ENCODE measurements around the gene OPTN. TPM values are rescaled to one million over a fixed set of nuclear protein-coding genes. Genes with fewer than 3 reads are reported as not detected.

OPTN gene
- total RNA-seq, 2 experiments from 2014 or later, result 86.8 to 99.6 TPM

DNA sequence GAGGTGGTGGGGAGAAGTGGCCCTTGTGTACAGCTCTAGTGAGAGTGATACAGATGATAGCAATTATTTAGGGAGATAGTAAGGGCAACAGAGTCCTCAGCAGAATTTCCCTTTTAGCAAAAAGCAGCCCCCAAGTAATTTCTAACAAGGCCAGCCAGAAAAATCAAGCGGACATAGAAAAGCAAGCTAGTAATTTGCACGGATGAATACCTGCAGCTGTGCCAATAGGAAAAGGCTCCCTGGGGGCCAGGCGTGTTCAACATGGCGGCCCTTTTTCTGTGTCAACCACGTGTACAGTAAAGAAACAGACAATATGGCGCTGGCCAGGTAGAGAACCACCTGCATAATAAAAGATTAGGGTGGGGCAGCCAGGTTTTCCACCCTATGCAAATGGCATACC is 68.8 kb downstream of the OPTN start:
- H3K4me1 Mint-ChIP-seq (ENCODE audit: low read depth), result no peaks in the 10 kb centered on the region
- Histone ChIP-seq H3K27ac (ENCODE audit: low read depth in 1 of 2, low read length in 2 of 2) (no peak overlapping the region), H3K9me3 (ENCODE audit: control insufficient read depth in 1 of 2, insufficient read depth in 1 of 2, low read length in 2 of 2) (no peaks in the 10 kb centered on the region), H3K4me3 (ENCODE audit: low read length) (no peak overlapping the region), H3K4me1 (ENCODE audit: insufficient read depth, low read length) (no peaks in the 10 kb centered on the region), H3K27me3 (ENCODE audit: control insufficient read depth in 1 of 2, insufficient read depth in 2 of 2, low read length in 2 of 2) (no peaks in the 10 kb centered on the region), H3K36me3 (ENCODE audit: insufficient read depth, low read length) (no peaks in the 10 kb centered on the region)
- POLR2A ChIA-PET, result no interaction called here
- CTCF ChIA-PET, result no interaction called here
- H3K27me3 Mint-ChIP-seq, result no peaks in the 10 kb centered on the region
- intact Hi-C loops (cut with DNase I, micrococcal nuclease), result loop anchor here in 1 of 2 experiments (10.0 kb wide), 1 partner anchor 416 kb away; the partner anchor contains the start of gene PRPF18
- H3K4me3 Mint-ChIP-seq, result no peak overlapping the region
- TF ChIP-seq, protein P1, sequence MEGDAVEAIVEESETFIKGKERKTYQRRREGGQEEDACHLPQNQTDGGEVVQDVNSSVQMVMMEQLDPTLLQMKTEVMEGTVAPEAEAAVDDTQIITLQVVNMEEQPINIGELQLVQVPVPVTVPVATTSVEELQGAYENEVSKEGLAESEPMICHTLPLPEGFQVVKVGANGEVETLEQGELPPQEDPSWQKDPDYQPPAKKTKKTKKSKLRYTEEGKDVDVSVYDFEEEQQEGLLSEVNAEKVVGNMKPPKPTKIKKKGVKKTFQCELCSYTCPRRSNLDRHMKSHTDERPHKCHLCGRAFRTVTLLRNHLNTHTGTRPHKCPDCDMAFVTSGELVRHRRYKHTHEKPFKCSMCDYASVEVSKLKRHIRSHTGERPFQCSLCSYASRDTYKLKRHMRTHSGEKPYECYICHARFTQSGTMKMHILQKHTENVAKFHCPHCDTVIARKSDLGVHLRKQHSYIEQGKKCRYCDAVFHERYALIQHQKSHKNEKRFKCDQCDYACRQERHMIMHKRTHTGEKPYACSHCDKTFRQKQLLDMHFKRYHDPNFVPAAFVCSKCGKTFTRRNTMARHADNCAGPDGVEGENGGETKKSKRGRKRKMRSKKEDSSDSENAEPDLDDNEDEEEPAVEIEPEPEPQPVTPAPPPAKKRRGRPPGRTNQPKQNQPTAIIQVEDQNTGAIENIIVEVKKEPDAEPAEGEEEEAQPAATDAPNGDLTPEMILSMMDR (IDR thresholded peaks at IDR 0.05), result no peak
- no peaks in the 10 kb centered on the region for H3K36me3 Mint-ChIP-seq (ENCODE audit: low read depth)
- ATAC-seq (ENCODE audit: poor library complexity) (no peak), DNase-seq (no peak)
- H3K27ac Mint-ChIP-seq, result no peak overlapping the region
- H3K9me3 Mint-ChIP-seq, result no peaks in the 10 kb centered on the region

DNA sequence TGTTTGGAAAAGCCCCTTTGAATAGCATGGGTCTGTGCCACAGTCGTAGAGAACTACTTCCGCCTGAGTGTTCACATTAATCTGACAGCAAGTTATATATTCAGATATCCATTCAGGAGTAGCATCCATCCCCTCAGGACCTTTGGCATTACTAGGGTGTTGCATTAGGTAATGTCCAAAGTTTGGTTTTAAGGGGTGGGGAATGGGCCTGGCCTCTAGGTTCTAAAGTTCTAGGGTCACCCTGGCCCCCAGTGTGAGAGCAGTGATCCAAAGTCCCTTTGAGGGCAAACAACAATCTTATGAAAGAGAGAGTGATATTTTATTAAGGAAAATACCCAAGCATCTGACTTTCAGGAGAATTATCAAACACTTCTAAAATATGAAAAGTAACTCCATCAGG is 73.7 kb downstream of the OPTN start:
- no peak for DNase-seq
- no peaks in the 10 kb centered on the region for H3K36me3 ChIP-seq (ENCODE audit: insufficient read depth, low read length)
- Mint-ChIP-seq H3K4me1 (ENCODE audit: low read depth) (no peaks in the 10 kb centered on the region), H3K36me3 (ENCODE audit: low read depth) (no peaks in the 10 kb centered on the region), H3K27ac (no peak overlapping the region), H3K9me3 (no peaks in the 10 kb centered on the region), H3K4me3 (no peak overlapping the region), H3K27me3 (no peaks in the 10 kb centered on the region)
- no peak for ATAC-seq (ENCODE audit: poor library complexity)
- CTCF ChIA-PET, result no interaction called here
- H3K4me3 ChIP-seq (ENCODE audit: low read length), result no peak overlapping the region
- intact Hi-C loops (cut with DNase I, micrococcal nuclease), result no loop called here
- no peaks in the 10 kb centered on the region for H3K4me1 ChIP-seq (ENCODE audit: insufficient read depth, low read length)
- POLR2A ChIA-PET, result no interaction called here
- no peaks in the 10 kb centered on the region for H3K9me3 ChIP-seq (ENCODE audit: control insufficient read depth in 1 of 2, insufficient read depth in 1 of 2, low read length in 2 of 2)
- TF ChIP-seq, protein P1 (IDR thresholded peaks at IDR 0.05), result no peak
- H3K27me3 ChIP-seq (ENCODE audit: control insufficient read depth in 1 of 2, insufficient read depth in 2 of 2, low read length in 2 of 2), result no peaks in the 10 kb centered on the region
- H3K27ac ChIP-seq (ENCODE audit: low read depth in 1 of 2, low read length in 2 of 2), result no peak overlapping the region

DNA sequence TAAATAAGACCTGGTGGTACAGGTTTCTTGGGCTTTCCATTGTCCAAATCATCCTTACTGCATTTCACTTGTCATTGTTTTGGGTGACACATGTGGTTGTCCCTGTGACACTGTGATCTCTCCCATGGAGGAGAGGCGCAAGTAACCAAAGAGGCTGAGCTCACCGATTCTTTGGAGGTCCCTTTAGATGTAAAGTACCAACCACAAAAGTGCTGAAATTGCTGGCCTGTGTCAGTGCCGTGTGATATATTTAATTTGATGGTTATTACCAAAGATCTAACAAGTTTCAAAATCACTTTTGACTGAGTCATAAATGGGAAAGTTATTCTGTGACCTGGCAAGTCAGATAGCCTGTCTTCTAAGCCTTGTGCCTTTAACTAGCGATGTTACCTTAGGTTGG is 80.8 kb downstream of the OPTN start:
- H3K4me3 ChIP-seq (ENCODE audit: low read length), result no peak overlapping the region
- DNase-seq, result no peak
- H3K27me3 ChIP-seq (ENCODE audit: control insufficient read depth in 1 of 2, insufficient read depth in 2 of 2, low read length in 2 of 2), result no peaks in the 10 kb centered on the region
- Mint-ChIP-seq H3K4me1 (ENCODE audit: low read depth) (no peaks in the 10 kb centered on the region), H3K27me3 (no peaks in the 10 kb centered on the region), H3K4me3 (no peak overlapping the region), H3K27ac (no peak overlapping the region), H3K36me3 (ENCODE audit: low read depth) (no peaks in the 10 kb centered on the region), H3K9me3 (no peaks in the 10 kb centered on the region)
- POLR2A ChIA-PET, result no interaction called here
- H3K27ac ChIP-seq (ENCODE audit: low read depth in 1 of 2, low read length in 2 of 2), result no peak overlapping the region
- no peak for ATAC-seq (ENCODE audit: poor library complexity)
- no peaks in the 10 kb centered on the region for H3K36me3 ChIP-seq (ENCODE audit: insufficient read depth, low read length)
- CTCF ChIA-PET, result interaction anchor here (0.6 kb wide), 1 partner anchor 137 kb away, joined by 3 read pairs; no protein-coding TSS in a partner anchor
- TF ChIP-seq, protein P1 (IDR thresholded peaks at IDR 0.05), result no peak
- no peaks in the 10 kb centered on the region for H3K4me1 ChIP-seq (ENCODE audit: insufficient read depth, low read length)
- intact Hi-C loops (cut with DNase I, micrococcal nuclease), result no loop called here
- no peaks in the 10 kb centered on the region for H3K9me3 ChIP-seq (ENCODE audit: control insufficient read depth in 1 of 2, insufficient read depth in 1 of 2, low read length in 2 of 2)

All from CD4-positive, alpha-beta T cell (primary cell).